ENCODE measurements around the gene KIAA1958.

DNA sequence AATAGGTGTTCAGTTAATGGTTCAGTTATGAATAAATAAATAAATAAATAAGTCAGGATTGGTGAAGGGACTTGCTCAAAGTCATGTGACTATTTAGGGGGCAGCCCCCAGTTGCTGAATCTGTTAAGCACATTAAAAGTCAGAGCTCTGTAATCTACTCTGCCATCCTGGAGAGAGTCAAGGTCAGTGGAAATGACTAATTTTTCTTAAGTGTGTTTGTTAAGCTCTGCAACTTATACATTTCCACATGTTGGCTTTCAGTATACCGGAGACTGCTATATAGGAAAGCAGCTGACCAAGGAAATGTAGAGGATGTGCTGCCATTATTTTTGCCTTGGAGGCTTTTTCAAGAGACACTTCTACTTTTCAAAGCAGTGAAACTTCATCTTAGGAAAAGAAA is 57.9 kb downstream of the KIAA1958 start:
- TF ChIP-seq, protein P1, sequence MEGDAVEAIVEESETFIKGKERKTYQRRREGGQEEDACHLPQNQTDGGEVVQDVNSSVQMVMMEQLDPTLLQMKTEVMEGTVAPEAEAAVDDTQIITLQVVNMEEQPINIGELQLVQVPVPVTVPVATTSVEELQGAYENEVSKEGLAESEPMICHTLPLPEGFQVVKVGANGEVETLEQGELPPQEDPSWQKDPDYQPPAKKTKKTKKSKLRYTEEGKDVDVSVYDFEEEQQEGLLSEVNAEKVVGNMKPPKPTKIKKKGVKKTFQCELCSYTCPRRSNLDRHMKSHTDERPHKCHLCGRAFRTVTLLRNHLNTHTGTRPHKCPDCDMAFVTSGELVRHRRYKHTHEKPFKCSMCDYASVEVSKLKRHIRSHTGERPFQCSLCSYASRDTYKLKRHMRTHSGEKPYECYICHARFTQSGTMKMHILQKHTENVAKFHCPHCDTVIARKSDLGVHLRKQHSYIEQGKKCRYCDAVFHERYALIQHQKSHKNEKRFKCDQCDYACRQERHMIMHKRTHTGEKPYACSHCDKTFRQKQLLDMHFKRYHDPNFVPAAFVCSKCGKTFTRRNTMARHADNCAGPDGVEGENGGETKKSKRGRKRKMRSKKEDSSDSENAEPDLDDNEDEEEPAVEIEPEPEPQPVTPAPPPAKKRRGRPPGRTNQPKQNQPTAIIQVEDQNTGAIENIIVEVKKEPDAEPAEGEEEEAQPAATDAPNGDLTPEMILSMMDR (IDR thresholded peaks at IDR 0.05; ENCODE audit: insufficient read depth, low read depth, low read length): no peak
- no peak for TF ChIP-seq EZH2 (IDR thresholded peaks at IDR 0.05; ENCODE audit: insufficient read depth, low read length)

Measured in astrocyte (in vitro differentiated cells and primary cell).